Stomach (tissue), 9 donors: Measurements from ENCODE around the gene DEDD2. TPM values are rescaled to one million over a fixed set of nuclear protein-coding genes. Genes with fewer than 3 reads are reported as not detected.
A peak's percentile ranks its signal among the peaks of the same experiment; 100 is the strongest.

Source experiments
- DNase-seq, 2 donors: peaks; one replicate each; pipeline versions ENCODE4 v3.0.0 to v3.0.0-alpha.2; 2013 to 2019
- H3K27ac ChIP-seq, 5 donors: fragments of 200-600 bp in 4 of 5; sonication (generic) in 4 of 5; one replicate each; pipeline ENCODE4 v1.5.1; 2013 to 2019; ENCODE audit warnings: mild to moderate bottlenecking in 1 of 5, moderate library complexity in 1 of 5
- H3K27me3 ChIP-seq, 3 donors: fragments of 200-600 bp; sonication (generic); one replicate each; pipeline ENCODE4 v1.5.1; 2017 to 2019; ENCODE audit warnings: mixed run types in 1 of 3
- H3K36me3 ChIP-seq, 4 donors: fragments of 200-600 bp; sonication (generic); 1 replicate in 3 of 4; 2 replicates in 1 of 4; pipeline ENCODE4 v1.5.1; 2016 to 2019
- H3K4me1 ChIP-seq, 4 donors: fragments of 200-600 bp; sonication (generic); one replicate each; pipeline ENCODE4 v1.5.1; 2016 to 2019
- H3K4me3 ChIP-seq, 4 donors: fragments of 200-600 bp; sonication (generic) in 3 of 4; one replicate each; pipeline ENCODE4 v1.5.1; 2016 to 2019; ENCODE audit warnings: mild to moderate bottlenecking in 1 of 4
- H3K9me3 ChIP-seq, 4 donors: fragments of 200-600 bp; sonication (generic); one replicate each; pipeline ENCODE4 v1.5.1; 2016 to 2019
- CTCF ChIP-seq, 7 experiments: fragments of 450-650 bp in 4 of 7; fragments of 200-600 bp in 3 of 7; sonication (generic) in 3 of 7; IDR thresholded peaks; one replicate each; pipeline ENCODE4 v1.5.1; 2016 to 2019; ENCODE audit warnings: antibody characterized with exemption in 7 of 7, control low read depth in 2 of 7, mild to moderate bottlenecking in 1 of 7
- EP300 ChIP-seq: sonication (generic); formaldehyde crosslinking; IDR thresholded peaks from one replicate; pipeline ENCODE4 v1.6.1; 2017; ENCODE audit warnings: antibody characterized with exemption
- POLR2A ChIP-seq, 4 donors: fragments of 450-650 bp; IDR thresholded peaks; one replicate each; pipeline ENCODE4 v1.6.1; 2016; ENCODE audit warnings: antibody characterized with exemption in 4 of 4, control low read depth in 2 of 4, mild to moderate bottlenecking in 1 of 4, moderate library complexity in 1 of 4
- POLR2AphosphoS5 ChIP-seq, 3 donors: sonication (generic); formaldehyde crosslinking; IDR thresholded peaks; one replicate each; pipeline ENCODE4 v1.6.1; 2016; ENCODE audit warnings: antibody characterized with exemption in 3 of 3
- WGBS, 5 donors: extraction: QIAGEN DNeasy Blood & Tissue Kit in 3 of 5; methylation state at CpG; one replicate each; pipeline versions ENCODE4 v1.1.5 to v1.1.7; 2013 to 2018; 5-methylcytosine and 5-hydroxymethylcytosine counted together
- intact Hi-C: fragments of 100-400 bp; cut with DNase I; formaldehyde crosslinking; loops from one replicate; pipeline ENCODE4 v1.15.1; 2023; ENCODE audit warnings: low total_unique reads
- polyA plus RNA-seq, 3 donors: library from polyadenylated mRNA; stranded (reverse); fragments of 200-250 nt; gene quantifications; one replicate each; pipeline ENCODE4 v1.2.3, GENCODE V29; 2013
- total RNA-seq, 5 donors: library from RNA; depleted of rRNA; stranded (reverse); fragments of >200 nt; gene quantifications; one replicate each; pipeline versions ENCODE4 v1.1.0 to v1.2.3, GENCODE V29; 2014 to 2016
- donor health status: healthy with polysubstance abuse.
- donor health status: Bipolar disorder and iron deficiency.
- donor health status: healthy.

DEDD2 gene
- total and polyA plus RNA-seq, 8 donors, result 16.7 to 195 (median 29.0) TPM

GRCh38 chr19:42230571-42230970 is 13.1 kb upstream of the DEDD2 start:
- peak overlapping the region in 1 of 5 donors; percentile 21 for H3K27ac ChIP-seq
- peaks cover 0 to 16% (median 10%) of the 10 kb centered on the region in 4 donors for H3K4me1 ChIP-seq
- WGBS, 5 donors, result 73 to 83% (median 80%) methylated on average over 4 of the region's 4 CpGs
- TF ChIP-seq POLR2A (IDR thresholded peaks at IDR 0.05), result no peak
- no peak for TF ChIP-seq CTCF (IDR thresholded peaks at IDR 0.05)
- no peak for TF ChIP-seq POLR2AphosphoS5 (IDR thresholded peaks at IDR 0.05)
- TF ChIP-seq EP300, result no peak
- no peak overlapping the region for H3K4me3 ChIP-seq
- no peak for DNase-seq
- H3K36me3 ChIP-seq, result peaks cover 72 to 100% (median 100%) of the 10 kb centered on the region in 4 donors
- intact Hi-C loops, result no loop called here
- no peaks in the 10 kb centered on the region for H3K27me3 ChIP-seq
- H3K9me3 ChIP-seq, result no peaks in the 10 kb centered on the region

DNA sequence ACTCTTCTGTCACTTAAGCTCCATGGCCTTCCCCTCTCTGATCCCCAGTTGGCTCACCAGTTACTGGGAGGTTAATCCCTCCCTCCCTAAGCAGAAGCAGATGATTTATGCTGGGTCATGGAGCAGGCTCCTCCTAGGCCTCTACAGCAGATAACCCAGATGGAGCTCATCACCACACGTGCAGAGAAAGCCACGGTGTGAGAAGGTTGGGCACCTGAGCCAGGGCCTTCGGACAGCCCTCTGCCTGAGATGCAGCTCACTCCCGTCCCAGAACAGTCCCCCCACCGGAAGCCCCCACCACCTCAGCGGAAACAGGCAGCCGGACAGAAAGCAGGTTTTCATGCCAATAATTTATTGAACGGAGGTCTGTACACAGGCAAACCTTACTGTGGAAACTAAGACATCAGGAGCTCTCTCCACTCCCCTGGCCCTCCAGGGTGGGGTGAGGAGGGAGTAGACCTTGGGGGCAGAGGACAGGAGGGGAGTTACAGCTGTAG is 12.4 kb upstream of the DEDD2 start:
- peaks cover 72 to 100% (median 100%) of the 10 kb centered on the region in 4 donors for H3K36me3 ChIP-seq
- no peak for DNase-seq

DNA sequence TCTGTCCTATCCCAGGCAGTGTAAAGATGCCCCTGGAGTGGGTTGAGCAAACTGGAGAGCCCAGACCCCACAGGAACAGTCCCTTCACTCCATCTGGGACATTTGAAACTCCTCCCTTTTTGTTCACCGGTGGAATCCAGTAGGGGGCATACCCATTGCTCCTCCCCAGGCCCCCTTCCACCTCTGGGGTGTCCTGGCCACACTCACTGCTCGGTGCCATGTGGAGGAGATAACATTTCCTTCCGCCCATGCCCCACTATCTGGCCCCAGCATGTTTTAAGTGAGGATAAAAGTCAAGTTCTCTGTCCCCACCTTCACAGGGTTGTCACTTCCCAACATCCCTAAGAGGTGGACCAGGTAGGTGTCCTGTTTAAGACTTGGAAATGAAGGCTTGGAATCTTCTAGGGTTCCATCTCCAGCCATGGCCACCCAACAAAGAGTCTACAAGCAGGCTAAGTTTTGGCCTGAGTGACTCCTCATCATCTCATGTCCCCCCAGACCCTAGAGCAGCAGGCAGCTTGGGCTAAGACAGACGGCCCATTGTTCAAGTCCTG is 11.9 kb upstream of the DEDD2 start:
- Histone ChIP-seq H3K9me3 (no peaks in the 10 kb centered on the region), H3K27ac (peak overlapping the region in 1 of 5 donors; percentile 21), H3K27me3 (no peaks in the 10 kb centered on the region), H3K4me1 (peaks cover 0 to 16% (median 9%) of the 10 kb centered on the region in 4 donors), H3K36me3 (peaks cover 71 to 100% (median 100%) of the 10 kb centered on the region in 4 donors), H3K4me3 (no peak overlapping the region)
- 60 to 76% (median 72%) methylated on average over 4 of the region's 4 CpGs for WGBS, 5 donors
- intact Hi-C loops, result no loop called here
- no peak for TF ChIP-seq EP300
- TF ChIP-seq POLR2AphosphoS5 (IDR thresholded peaks at IDR 0.05), result no peak
- no peak for TF ChIP-seq POLR2A (IDR thresholded peaks at IDR 0.05)
- no peak for DNase-seq

More for the DNA sequence above, 12.4 kb upstream of the DEDD2 start:
- 54 to 68% (median 57%) methylated on average over 8 of the region's 8 CpGs for WGBS, 5 donors
- TF ChIP-seq CTCF (IDR thresholded peaks at IDR 0.05) (no peak), POLR2AphosphoS5 (IDR thresholded peaks at IDR 0.05) (no peak), POLR2A (IDR thresholded peaks at IDR 0.05) (no peak), EP300 (no peak)
- no peaks in the 10 kb centered on the region for H3K9me3 ChIP-seq
- intact Hi-C loops, result no loop called here
- peak overlapping the region in 1 of 5 donors; percentile 21 for H3K27ac ChIP-seq
- H3K27me3 ChIP-seq, result no peaks in the 10 kb centered on the region
- H3K4me1 ChIP-seq, result peaks cover 0 to 16% (median 9%) of the 10 kb centered on the region in 4 donors
- H3K4me3 ChIP-seq, result no peak overlapping the region

DNA sequence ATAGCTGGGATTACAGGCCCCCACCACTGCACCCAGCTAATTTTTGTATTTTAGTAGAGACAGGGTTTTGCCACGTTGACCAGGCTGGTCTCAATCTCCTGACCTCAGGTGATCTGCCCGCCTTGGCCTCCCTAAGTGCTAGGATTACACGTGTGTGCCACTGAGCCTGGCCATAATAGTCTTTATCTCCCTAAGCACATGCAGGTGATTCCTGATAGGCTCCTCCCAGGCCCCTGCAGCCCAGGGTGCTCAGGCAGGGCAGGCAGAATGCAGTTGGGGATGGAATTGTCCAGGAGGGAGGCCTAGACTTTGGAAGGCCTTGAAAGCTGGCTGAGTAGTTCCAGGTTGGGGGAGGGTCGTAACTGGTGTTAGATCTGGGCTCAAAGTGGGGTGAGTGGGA is 11.2 kb upstream of the DEDD2 start:
- WGBS, 5 donors, result 48 to 70% (median 64%) methylated on average over 4 of the region's 4 CpGs
- Histone ChIP-seq H3K4me3 (no peak overlapping the region), H3K27me3 (no peaks in the 10 kb centered on the region), H3K36me3 (peaks cover 64 to 97% (median 97%) of the 10 kb centered on the region in 4 donors), H3K27ac (no peak overlapping the region), H3K9me3 (no peaks in the 10 kb centered on the region), H3K4me1 (peaks cover 0 to 16% (median 9%) of the 10 kb centered on the region in 4 donors)
- intact Hi-C loops, result no loop called here
- DNase-seq, result no peak
- TF ChIP-seq EP300 (no peak), POLR2A (IDR thresholded peaks at IDR 0.05) (no peak), CTCF (IDR thresholded peaks at IDR 0.05) (no peak), POLR2AphosphoS5 (IDR thresholded peaks at IDR 0.05) (no peak)

GRCh38 chr19:42226886-42227285 is 9.4 kb upstream of the DEDD2 start:
- WGBS, 5 donors, result 69 to 93% (median 85%) methylated on average over 1 of the region's 1 CpG

More at GRCh38 chr19:42226886-42227285, 9.4 kb upstream of the DEDD2 start:
- DNase-seq, result no peak
- no peaks in the 10 kb centered on the region for H3K27me3 ChIP-seq
- H3K4me1 ChIP-seq, result peaks cover 0 to 25% (median 14%) of the 10 kb centered on the region in 4 donors
- TF ChIP-seq POLR2A (IDR thresholded peaks at IDR 0.05), result no peak
- no peak for TF ChIP-seq POLR2AphosphoS5 (IDR thresholded peaks at IDR 0.05)
- no peak for TF ChIP-seq CTCF (IDR thresholded peaks at IDR 0.05)
- TF ChIP-seq EP300, result no peak
- H3K27ac ChIP-seq, result no peak overlapping the region
- no peak overlapping the region for H3K4me3 ChIP-seq
- H3K9me3 ChIP-seq, result no peaks in the 10 kb centered on the region
- H3K36me3 ChIP-seq, result peaks cover 47 to 85% (median 84%) of the 10 kb centered on the region in 4 donors
- intact Hi-C loops, result no loop called here
